GM13977 (cell line): ENCODE results near the gene MIB2.
"Not testable (repeated sequence)": the region's sequence is repeated elsewhere in the genome, so short reads cannot be mapped to it uniquely, and the experiment has no call there.

Experiments
- DNase-seq: peaks from one replicate; pipeline ENCODE4 v3.0.0; 2012; ENCODE audit warnings: low spot score
- CTCF ChIP-seq: IDR thresholded peaks from 2 replicates; pipeline ENCODE4 v1.5.1; 2012; ENCODE audit warnings: mild to moderate bottlenecking, control low read depth; ENCODE audit not compliant: insufficient read depth; ENCODE audit errors: extremely low read depth, missing control alignments
- in situ Hi-C: fragments of 300-500 bp; cut with MboI; formaldehyde crosslinking; loops from one replicate; pipeline ENCODE4 v1.12.0; 2022; ENCODE audit warnings: low sequenced_read_pairs, low pct_unique_long_range_greater_than_20kb, mixed read lengths, inconsistent platforms; ENCODE audit not compliant: unreplicated experiment

MIB2 gene

GRCh38 chr1:1628754-1629429, 13.6 kb downstream of the MIB2 start:
- no peak for TF ChIP-seq CTCF
- DNase-seq, result no peak
- in situ Hi-C loops, result no loop called here

GRCh38 chr1:1629430-1630190, 14.3 kb downstream of the MIB2 start:
- in situ Hi-C loops, result no loop called here
- TF ChIP-seq CTCF, result no peak
- peak; percentile 90 for DNase-seq

GRCh38 chr1:1630191-1630964, 15.1 kb downstream of the MIB2 start:
- DNase-seq, result peak; percentile 100
- no peak for TF ChIP-seq CTCF
- in situ Hi-C loops, result no loop called here

- no peak for TF ChIP-seq CTCF
- no peak for DNase-seq
- in situ Hi-C loops, result no loop called here
Measured at GRCh38 chr1:1630965-1631781, 15.9 kb downstream of the MIB2 start.

- no peak for DNase-seq
- no peak for TF ChIP-seq CTCF
- in situ Hi-C loops, result no loop called here
Measured at GRCh38 chr1:1631782-1632420, 16.6 kb downstream of the MIB2 start, which contains the start of gene MMP23B. MMP23B (plus strand) TSS chr1:1632173; CDS start chr1:1632219, 46 bp downstream.

- DNase-seq, in situ Hi-C loops: not testable (repeated sequence)
Measured at GRCh38 chr1:1633409-1633808, 18.1 kb downstream of the MIB2 start.

GRCh38 chr1:1634613-1635012, 19.3 kb downstream of the MIB2 start:
- in situ Hi-C loops, DNase-seq: not testable (repeated sequence)

- in situ Hi-C loops, DNase-seq: not testable (repeated sequence)
Measured at GRCh38 chr1:1636621-1637478, 21.6 kb downstream of the MIB2 start.

GRCh38 chr1:1637479-1637875, 22.2 kb downstream of the MIB2 start:
- DNase-seq, in situ Hi-C loops: not testable (repeated sequence)
